SHP77 (cell line): ENCODE measurements around the gene TMEM225B.
"Not testable (repeated sequence)": the region's sequence is repeated elsewhere in the genome, so short reads cannot be mapped to it uniquely, and the experiment has no call there.

Experiments used
- DNase-seq, 2 experiments: peaks; one replicate each; lab custom pipeline; 2025; lab: John Stamatoyannopoulos, UW

Gene TMEM225B

GRCh38 chr7:99623091-99623693 lies 25.1 kb downstream of the TMEM225B start:
- DNase-seq, result no peak

GRCh38 chr7:99623702-99624447 lies 25.8 kb downstream of the TMEM225B start:
- DNase-seq, result no peak

- no peak for DNase-seq
Observed at GRCh38 chr7:99624484-99624883, 26.4 kb downstream of the TMEM225B start.

- DNase-seq, result no peak
Observed at GRCh38 chr7:99625321-99625720, 27.3 kb downstream of the TMEM225B start.

GRCh38 chr7:99625961-99626360 lies 27.9 kb downstream of the TMEM225B start:
- no peak for DNase-seq

- no peak for DNase-seq
Observed at GRCh38 chr7:99626661-99627060, 28.6 kb downstream of the TMEM225B start.

- DNase-seq, result no peak
Observed at GRCh38 chr7:99627513-99627912, 29.4 kb downstream of the TMEM225B start.

- DNase-seq, result no peak
Observed at GRCh38 chr7:99628471-99629465, 30.7 kb downstream of the TMEM225B start.

GRCh38 chr7:99629643-99630042 lies 31.6 kb downstream of the TMEM225B start:
- no peak for DNase-seq

GRCh38 chr7:99631295-99632109 lies 33.4 kb downstream of the TMEM225B start:
- DNase-seq, result no peak

GRCh38 chr7:99637414-99637813 lies 39.3 kb downstream of the TMEM225B start:
- DNase-seq, result not testable (repeated sequence)

GRCh38 chr7:99638731-99639130 lies 40.7 kb downstream of the TMEM225B start:
- DNase-seq, result no peak

- no peak for DNase-seq
Observed at GRCh38 chr7:99639267-99639666, 41.2 kb downstream of the TMEM225B start.

GRCh38 chr7:99642027-99642426 lies 44.0 kb downstream of the TMEM225B start:
- DNase-seq, result no peak

- no peak for DNase-seq
Observed at GRCh38 chr7:99643464-99643863, 45.4 kb downstream of the TMEM225B start.

- DNase-seq, result no peak
Observed at GRCh38 chr7:99644431-99644830, 46.4 kb downstream of the TMEM225B start.

- no peak for DNase-seq
Observed at GRCh38 chr7:99645590-99645989, 47.5 kb downstream of the TMEM225B start.

GRCh38 chr7:99648843-99649242 lies 50.8 kb downstream of the TMEM225B start:
- no peak for DNase-seq

- no peak for DNase-seq
Observed at GRCh38 chr7:99651290-99651689, 53.2 kb downstream of the TMEM225B start.

- no peak for DNase-seq
Observed at GRCh38 chr7:99652671-99653070, 54.6 kb downstream of the TMEM225B start.

GRCh38 chr7:99653269-99653668 lies 55.2 kb downstream of the TMEM225B start:
- DNase-seq, result not testable (repeated sequence)

- no peak for DNase-seq
Observed at GRCh38 chr7:99653754-99654153, 55.7 kb downstream of the TMEM225B start.
